Measurements from ENCODE around the gene CD79B. TPM values are rescaled to one million over a fixed set of nuclear protein-coding genes. Genes with fewer than 3 reads are reported as not detected.
A peak's percentile ranks its signal among the peaks of the same experiment; 100 is the strongest.
"Not testable (repeated sequence)": the region's sequence is repeated elsewhere in the genome, so short reads cannot be mapped to it uniquely, and the experiment has no call there.

Gene CD79B
- total and polyA plus RNA-seq, 8 donors, result 1.8 to 3.5 (median 2.2) TPM

DNA sequence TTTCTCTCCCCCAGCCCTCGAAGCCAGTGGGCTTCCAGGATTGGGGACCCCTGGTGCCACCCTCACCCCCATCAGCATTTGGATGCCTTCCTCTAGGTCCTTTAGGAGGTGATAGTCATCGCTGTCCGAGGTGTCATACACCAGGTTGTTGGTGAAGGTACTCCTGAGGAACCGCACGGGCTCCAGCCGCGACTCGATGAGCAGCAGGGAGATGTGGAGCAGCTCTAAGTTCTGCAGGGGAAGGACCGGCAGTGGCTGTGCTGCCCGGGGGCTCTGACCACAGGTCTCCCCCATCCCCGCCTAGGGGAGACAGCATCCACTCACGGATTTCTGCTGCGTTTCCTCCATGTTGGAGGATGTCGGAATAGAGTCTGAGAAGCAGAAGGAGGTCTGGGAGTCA lies 22.0 kb downstream of the CD79B start:
- H3K4me3 ChIP-seq, result no peak overlapping the region
- H3K9me3 ChIP-seq, result no peaks in the 10 kb centered on the region
- no peaks in the 10 kb centered on the region for H3K36me3 ChIP-seq
- no peaks in the 10 kb centered on the region for H3K27me3 ChIP-seq
- ATAC-seq (no peak), DNase-seq (peak in 1 of 4 donors; percentile 67)
- intact Hi-C loops (cut with DNase I), result loop anchor here in 1 of 2 donors (10.0 kb wide), 1 partner anchor 225 kb away; the partner anchor contains the start of gene ERN1
- no peaks in the 10 kb centered on the region for H3K4me1 ChIP-seq
- no peak overlapping the region for H3K27ac ChIP-seq
- TF ChIP-seq, protein P1, sequence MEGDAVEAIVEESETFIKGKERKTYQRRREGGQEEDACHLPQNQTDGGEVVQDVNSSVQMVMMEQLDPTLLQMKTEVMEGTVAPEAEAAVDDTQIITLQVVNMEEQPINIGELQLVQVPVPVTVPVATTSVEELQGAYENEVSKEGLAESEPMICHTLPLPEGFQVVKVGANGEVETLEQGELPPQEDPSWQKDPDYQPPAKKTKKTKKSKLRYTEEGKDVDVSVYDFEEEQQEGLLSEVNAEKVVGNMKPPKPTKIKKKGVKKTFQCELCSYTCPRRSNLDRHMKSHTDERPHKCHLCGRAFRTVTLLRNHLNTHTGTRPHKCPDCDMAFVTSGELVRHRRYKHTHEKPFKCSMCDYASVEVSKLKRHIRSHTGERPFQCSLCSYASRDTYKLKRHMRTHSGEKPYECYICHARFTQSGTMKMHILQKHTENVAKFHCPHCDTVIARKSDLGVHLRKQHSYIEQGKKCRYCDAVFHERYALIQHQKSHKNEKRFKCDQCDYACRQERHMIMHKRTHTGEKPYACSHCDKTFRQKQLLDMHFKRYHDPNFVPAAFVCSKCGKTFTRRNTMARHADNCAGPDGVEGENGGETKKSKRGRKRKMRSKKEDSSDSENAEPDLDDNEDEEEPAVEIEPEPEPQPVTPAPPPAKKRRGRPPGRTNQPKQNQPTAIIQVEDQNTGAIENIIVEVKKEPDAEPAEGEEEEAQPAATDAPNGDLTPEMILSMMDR (IDR thresholded peaks at IDR 0.05), result no peak

DNA sequence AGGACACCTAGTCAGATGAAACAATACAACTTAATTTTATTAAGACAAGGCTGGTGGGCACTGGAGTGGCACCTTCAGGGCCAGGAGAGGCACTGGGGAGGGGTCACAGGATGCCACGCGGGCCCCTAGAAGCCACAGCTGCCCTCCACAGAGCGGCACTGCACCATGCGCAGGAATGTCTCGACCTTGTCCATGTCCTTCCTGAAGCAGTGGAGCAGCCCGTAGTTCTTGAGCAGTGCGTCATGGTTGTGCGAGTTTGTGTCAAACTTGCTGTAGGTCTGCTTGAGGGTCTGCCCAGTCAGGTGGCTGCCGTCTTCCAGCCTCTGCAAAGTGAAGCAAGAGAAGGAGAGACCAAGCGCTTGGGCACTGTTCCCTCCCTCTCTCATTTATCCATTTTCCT lies 22.5 kb downstream of the CD79B start:
- H3K27ac ChIP-seq; H3K27me3 ChIP-seq; H3K36me3 ChIP-seq; intact Hi-C loops (cut with DNase I); H3K4me3 ChIP-seq; DNase-seq; ATAC-seq; H3K4me1 ChIP-seq; H3K9me3 ChIP-seq: not testable (repeated sequence)

- H3K4me1 ChIP-seq; H3K4me3 ChIP-seq; H3K36me3 ChIP-seq; H3K9me3 ChIP-seq; H3K27me3 ChIP-seq; intact Hi-C loops (cut with DNase I); H3K27ac ChIP-seq: not testable (repeated sequence)
- DNase-seq (peak in 1 of 4 donors; percentile 30), ATAC-seq (peak; percentile 56)
Observed at GRCh38 chr17:63907161-63907778, 24.9 kb downstream of the CD79B start.

DNA sequence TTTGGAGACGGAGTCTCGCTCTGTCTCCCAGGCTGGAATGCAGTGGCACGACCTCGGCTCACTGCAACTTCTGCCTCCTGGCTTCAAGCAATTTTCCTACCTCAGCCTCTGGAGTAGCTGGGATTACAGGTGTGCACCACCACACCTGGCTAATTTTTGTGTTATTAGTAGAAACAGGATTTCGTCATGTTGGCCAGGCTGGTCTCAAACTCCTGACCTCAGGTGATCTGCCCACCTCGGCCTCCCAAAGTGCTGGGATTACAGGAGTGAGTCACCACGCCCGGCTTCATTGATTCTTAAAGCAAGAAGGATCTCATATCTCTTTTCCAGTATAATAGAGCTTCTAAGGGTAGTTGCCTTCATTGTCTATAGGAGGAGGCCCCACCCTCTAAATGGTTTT lies 27.3 kb downstream of the CD79B start:
- H3K9me3 ChIP-seq; H3K4me3 ChIP-seq; DNase-seq; ATAC-seq; intact Hi-C loops (cut with DNase I); H3K27ac ChIP-seq; H3K27me3 ChIP-seq; H3K4me1 ChIP-seq; H3K36me3 ChIP-seq: not testable (repeated sequence)

- H3K27me3 ChIP-seq; H3K4me1 ChIP-seq; intact Hi-C loops (cut with DNase I); H3K4me3 ChIP-seq; H3K9me3 ChIP-seq; DNase-seq; H3K27ac ChIP-seq; H3K36me3 ChIP-seq: not testable (repeated sequence)
- peak; percentile 71 for ATAC-seq
- TF ChIP-seq, protein P1 (IDR thresholded peaks at IDR 0.05), result peak in 1 of 2 donors; percentile 47
Observed at GRCh38 chr17:63903787-63904201, 28.3 kb downstream of the CD79B start.

DNA sequence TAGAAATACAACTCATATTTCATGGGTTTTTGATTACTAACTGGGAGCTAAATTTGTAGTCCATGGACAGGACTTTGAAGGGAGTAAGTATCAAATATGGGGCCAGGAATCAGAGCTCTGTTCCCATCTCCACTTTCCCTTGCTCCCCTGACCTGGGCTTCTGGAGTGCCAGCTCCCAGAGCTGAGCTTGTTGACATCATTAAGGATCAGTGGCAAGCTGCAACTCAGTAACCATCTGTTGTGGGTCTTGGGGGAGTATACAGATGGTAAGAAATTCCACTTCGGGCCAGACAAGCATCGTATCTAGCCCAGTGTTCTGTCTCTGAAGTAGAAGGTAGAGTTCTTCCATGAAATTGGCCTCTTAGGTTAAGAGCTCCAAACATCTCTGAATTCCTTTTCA lies 30.2 kb downstream of the CD79B start:
- H3K4me3 ChIP-seq; ATAC-seq; H3K9me3 ChIP-seq; H3K27me3 ChIP-seq; H3K4me1 ChIP-seq; H3K36me3 ChIP-seq; intact Hi-C loops (cut with DNase I); H3K27ac ChIP-seq; DNase-seq: not testable (repeated sequence)

GRCh38 chr17:63898899-63899798 lies 33.0 kb downstream of the CD79B start:
- DNase-seq; H3K27me3 ChIP-seq; H3K4me1 ChIP-seq; ATAC-seq; H3K27ac ChIP-seq; H3K4me3 ChIP-seq; H3K36me3 ChIP-seq; intact Hi-C loops (cut with DNase I); H3K9me3 ChIP-seq: not testable (repeated sequence)

- H3K9me3 ChIP-seq; DNase-seq; H3K27ac ChIP-seq; intact Hi-C loops (cut with DNase I); ATAC-seq; H3K27me3 ChIP-seq; H3K4me1 ChIP-seq; H3K4me3 ChIP-seq; H3K36me3 ChIP-seq: not testable (repeated sequence)
Observed at GRCh38 chr17:63896524-63897354, 35.4 kb downstream of the CD79B start, which contains the start of gene CSH1. Gene CSH1 (minus strand): TSS chr17:63896574. CDS start chr17:63896511, 63 bp downstream.

GRCh38 chr17:63894821-63895220 lies 37.3 kb downstream of the CD79B start:
- not testable (repeated sequence) for DNase-seq

DNA sequence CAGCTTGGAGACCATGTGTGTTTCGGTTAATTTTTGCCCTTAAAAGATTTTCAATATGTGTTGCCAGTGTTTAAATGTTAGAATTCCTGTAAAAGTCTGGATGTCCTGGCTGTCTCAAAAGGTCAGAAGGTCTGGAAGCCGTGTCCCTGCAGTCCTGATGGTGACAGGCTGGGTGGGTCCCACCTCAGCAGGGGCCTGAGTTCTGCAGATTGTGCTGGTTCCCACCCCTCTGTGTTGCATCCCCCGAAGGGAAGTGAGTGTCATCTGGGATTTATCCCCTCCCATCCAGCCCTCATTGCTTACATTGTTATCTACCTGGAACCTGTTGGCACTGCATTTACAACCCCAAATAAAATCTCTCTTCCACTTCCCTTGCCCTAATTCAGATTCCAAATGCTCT lies 38.1 kb downstream of the CD79B start:
- DNase-seq; H3K27me3 ChIP-seq; H3K36me3 ChIP-seq; ATAC-seq; H3K4me1 ChIP-seq; intact Hi-C loops (cut with DNase I); H3K9me3 ChIP-seq; H3K4me3 ChIP-seq; H3K27ac ChIP-seq: not testable (repeated sequence)

More at GRCh38 chr17:63894821-63895220, 37.3 kb downstream of the CD79B start:
- ATAC-seq; H3K36me3 ChIP-seq; H3K27me3 ChIP-seq; intact Hi-C loops (cut with DNase I); H3K9me3 ChIP-seq; H3K4me1 ChIP-seq; H3K27ac ChIP-seq; H3K4me3 ChIP-seq: not testable (repeated sequence)

Data from left lung (tissue), 10 donors.